SH-SY5Y (cell line): ENCODE measurements around the gene PPP2R3B.
A peak's percentile ranks its signal among the peaks of the same experiment; 100 is the strongest.

Experiments used
- GATA2 ChIP-seq: IDR thresholded peaks from 2 replicates; pipeline ENCODE4 v1.6.1; 2011; ENCODE audit warnings: mild to moderate bottlenecking, low read depth, low read length
- GATA3 ChIP-seq: IDR thresholded peaks from 2 replicates; pipeline ENCODE4 v1.6.1; 2011; ENCODE audit warnings: low read depth, mild to moderate bottlenecking, low read length, moderate library complexity

Gene PPP2R3B

DNA sequence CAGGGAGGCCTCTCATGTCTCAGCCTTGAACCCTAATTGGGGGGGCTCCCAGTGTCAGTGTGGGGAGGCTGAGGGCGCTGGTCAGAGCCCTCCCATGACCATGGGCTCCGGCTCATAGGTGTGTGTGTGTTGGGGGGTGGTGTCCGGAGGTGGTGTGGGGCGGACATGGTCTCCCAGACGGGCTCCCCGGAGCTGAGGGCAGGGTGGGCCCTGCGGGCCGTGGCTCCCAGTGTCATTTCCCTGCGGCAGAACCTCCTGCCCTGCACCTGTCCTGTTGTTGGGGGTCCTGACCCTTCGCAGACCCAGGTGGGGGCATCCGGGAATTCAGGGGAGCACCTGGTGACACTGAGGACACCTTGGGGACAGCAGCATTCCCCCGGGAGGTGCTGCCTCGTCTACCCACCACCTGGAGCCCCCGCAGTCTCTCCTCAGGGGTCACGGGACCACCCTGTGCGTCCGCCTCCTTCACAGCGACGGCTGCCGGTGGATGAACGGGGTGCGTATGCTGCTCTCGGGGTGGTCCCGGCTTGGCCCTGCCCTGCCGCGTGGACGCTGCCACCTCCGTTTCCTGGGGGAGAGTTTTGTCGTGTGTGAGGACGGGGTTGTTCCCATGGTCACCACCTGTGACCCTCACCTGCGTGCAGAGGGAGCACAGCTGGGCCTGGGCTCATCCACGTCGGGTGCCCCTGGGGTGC, 53.6 kb downstream of the PPP2R3B start:
- TF ChIP-seq GATA3 (no peak), GATA2 (no peak)

DNA sequence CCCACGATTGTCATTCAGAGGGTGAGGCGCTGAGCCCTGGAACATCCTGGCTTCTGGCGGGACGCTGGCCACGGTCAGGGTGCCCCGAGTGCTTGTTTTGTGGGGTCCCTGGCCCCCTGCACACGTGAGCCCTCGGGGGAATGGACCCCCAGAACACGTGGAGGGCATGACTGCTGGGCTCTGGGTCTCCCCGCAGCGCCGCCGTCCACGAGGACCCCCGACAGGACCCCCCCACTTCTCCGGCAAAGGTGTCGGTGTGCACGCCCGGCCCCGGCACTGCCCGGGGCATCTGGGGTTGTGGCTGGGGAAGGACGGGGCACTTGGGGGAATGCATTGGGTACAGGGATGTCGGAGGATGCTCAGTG, 54.2 kb downstream of the PPP2R3B start:
- TF ChIP-seq GATA2, result no peak
- TF ChIP-seq GATA3, result no peak

- TF ChIP-seq GATA2, result no peak
- no peak for TF ChIP-seq GATA3
These were observed 54.7 kb downstream of the PPP2R3B start for GRCh38 chrX:331825-332495.

DNA sequence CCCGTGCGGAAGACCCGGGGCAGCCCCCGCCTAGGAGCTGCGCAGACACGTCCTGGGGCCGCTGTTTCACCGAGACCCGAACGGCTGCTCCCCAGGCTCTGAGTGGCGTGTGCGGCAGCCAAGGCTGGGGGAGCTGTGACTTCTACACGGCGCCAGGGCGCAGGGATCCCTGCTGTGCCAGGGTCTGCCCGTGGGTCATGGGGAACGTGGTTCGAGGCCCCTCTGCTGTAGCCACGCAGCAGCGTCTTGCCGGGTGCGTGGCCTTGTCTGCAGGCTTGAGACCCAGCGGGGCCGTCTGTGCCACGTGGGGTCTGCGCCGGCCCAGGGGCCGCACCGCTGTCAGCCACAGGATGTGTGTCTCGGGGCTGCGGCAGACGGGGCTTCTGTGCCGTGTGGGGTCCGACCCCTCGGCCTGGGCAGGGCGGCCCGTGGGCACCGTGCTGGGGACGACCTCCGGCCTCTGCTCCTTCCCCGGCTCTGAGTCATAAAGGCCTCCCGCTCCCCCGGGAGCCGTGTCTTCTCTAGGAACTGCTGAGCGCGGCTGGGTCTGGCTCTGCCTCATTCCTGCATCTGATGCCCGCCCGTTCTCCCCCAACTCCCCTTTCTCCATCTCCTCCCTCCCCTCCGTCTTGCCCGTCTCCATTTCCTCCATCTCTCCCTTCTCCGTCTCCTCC, 55.4 kb downstream of the PPP2R3B start:
- TF ChIP-seq GATA2, result no peak
- TF ChIP-seq GATA3, result no peak

DNA sequence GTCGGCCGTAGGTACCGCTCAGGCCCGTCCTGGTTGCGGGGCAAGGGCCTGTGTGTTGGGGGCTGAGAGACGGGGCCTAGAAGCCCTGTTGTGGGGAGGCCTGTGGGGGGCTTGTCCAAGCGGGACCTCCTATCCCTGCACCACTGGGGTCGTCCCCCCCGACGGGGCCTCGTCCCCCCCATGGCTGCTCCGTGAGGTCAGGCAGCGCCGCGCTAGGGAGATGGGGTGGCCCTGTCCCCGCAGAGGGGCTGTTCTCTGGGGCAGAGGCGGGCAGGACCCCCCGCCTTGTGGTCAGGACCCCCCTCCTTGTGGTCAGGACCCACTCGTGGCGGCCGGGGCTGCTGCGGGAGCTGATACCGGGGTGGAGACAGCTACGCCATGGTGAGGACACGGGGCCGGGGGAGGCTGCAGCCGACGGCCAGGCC, 56.0 kb downstream of the PPP2R3B start:
- TF ChIP-seq GATA3, result no peak
- TF ChIP-seq GATA2, result no peak

DNA sequence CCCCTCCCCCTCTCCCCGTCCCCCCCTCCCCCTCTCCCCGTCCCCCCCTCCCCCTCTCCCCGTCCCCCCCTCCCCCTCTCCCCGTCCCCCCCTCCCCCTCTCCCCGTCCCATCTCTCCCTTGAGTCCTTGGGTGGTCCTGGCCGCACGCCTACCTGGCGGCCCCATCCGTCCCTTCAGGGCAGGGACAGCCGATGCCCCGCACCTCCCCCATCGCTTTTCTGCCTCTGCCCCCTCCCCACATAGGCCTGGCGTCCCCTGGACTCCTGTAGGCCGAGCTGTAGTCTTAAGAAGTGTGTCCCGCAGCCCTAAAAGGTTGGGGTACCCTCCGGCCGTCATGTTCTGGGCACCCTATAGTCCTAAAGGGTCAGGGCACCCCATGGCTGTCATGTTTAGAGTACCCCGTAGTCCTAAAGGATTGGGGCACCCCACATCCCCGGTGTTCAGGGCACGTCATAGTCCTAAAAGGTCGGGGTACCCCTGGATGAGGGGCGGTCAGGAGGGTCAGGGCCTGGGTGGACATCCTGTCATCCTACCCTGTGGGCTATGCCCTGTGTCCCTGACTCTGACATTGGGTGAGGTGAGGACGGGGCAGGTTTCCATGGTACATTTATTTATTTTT, 57.3 kb downstream of the PPP2R3B start:
- TF ChIP-seq GATA3 (no peak), GATA2 (no peak)

DNA sequence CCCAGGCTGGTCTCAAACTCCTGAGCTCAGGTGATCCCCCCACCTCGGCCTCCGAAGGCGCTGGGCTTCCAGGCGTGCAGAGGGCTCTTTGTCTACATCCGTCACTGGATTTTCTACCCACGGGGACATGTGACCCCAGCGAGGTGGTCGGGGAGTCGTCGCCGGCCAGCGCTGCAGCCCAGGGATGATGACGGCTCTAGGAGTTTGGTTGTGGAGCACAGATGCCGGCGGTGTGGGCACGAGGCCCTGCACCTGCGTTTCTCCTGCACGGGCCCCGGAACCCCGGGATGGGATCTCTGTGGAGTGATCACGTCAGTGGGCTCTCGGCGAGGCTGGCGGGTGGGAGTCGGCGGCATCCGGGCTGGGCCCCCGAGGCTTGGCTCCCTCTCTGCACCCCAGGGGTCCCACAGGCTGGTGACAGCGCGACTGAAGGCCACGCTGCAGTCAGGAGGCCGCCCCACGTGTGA, 59.0 kb downstream of the PPP2R3B start:
- no peak for TF ChIP-seq GATA2
- no peak for TF ChIP-seq GATA3

- TF ChIP-seq GATA3 (no peak), GATA2 (peak; percentile 29; the same call in 1 of the 2 replicates)
These were observed 62.7 kb downstream of the PPP2R3B start for GRCh38 chrX:323721-324628.

DNA sequence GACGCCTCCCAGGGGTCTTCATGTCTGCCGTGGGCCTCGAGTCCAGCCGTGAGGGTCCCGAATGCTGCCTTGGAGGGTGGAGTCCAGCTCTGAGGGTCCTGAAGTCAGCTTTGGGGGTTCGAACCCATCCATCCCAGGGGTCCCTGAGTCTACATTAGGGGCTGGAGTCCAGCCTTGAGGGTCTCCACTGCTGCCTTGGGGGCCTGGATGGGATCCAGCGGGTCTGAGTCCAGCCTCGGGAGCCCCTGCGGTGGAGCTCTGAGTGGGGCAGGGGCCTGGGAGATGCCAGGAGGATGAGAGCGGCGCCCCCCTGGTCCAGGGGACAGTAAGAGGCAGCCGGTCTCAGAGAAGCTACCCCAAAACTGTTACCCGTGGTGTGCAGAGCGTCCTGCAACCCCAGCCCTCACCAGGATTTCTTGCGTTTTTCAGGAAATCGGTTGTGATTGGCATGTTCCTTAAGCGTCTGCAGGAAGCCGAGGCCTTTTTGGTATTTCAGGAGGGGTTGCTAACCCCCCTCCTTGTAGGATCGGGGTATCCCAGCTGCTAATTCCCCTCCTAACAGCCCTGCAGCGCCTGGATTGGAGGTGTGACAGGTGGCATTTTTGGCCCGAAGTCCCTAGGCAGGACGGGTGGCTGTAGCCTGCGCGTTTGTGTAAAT, 66.5 kb downstream of the PPP2R3B start:
- no peak for TF ChIP-seq GATA2
- no peak for TF ChIP-seq GATA3

DNA sequence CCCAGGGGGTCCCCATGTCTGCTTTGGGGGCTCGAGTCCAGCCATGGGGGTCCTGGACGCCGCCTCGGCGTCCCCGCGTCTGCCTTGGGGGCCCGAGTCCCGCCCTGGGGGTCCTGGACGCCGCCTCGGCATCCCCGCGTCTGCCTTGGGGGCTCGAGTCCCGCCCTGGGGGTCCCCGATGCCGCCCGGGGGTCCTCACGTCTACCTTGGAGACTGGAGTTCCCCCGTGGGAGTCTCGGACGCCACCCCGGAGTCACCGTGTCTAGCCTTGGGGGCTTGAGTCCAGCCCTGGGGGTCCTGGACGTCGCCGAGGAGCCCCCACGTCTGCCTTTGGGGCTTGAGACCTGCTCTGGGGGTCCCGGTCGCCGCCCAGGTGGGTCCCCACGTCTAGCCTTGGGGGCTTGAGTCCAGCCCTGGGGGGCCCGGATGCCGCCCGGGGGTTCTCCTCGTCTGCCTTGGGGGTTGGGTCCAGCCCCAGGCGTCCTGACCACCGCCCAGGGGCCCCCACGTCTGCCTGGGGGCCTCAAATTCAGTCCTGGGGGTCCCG, 67.1 kb downstream of the PPP2R3B start:
- TF ChIP-seq GATA3 (no peak), GATA2 (no peak)

- TF ChIP-seq GATA3, result no peak
- TF ChIP-seq GATA2, result no peak
These were observed 67.7 kb downstream of the PPP2R3B start, which contains the start of gene GTPBP6 for GRCh38 chrX:318739-319578. GTPBP6 (minus strand) TSS chrX:318796; CDS start chrX:318787, 9 bp downstream.
